ENCODE measurements around the gene TLL2.
"Not testable (repeated sequence)": the region's sequence is repeated elsewhere in the genome, so short reads cannot be mapped to it uniquely, and the experiment has no call there.

The TLL2 gene

DNA sequence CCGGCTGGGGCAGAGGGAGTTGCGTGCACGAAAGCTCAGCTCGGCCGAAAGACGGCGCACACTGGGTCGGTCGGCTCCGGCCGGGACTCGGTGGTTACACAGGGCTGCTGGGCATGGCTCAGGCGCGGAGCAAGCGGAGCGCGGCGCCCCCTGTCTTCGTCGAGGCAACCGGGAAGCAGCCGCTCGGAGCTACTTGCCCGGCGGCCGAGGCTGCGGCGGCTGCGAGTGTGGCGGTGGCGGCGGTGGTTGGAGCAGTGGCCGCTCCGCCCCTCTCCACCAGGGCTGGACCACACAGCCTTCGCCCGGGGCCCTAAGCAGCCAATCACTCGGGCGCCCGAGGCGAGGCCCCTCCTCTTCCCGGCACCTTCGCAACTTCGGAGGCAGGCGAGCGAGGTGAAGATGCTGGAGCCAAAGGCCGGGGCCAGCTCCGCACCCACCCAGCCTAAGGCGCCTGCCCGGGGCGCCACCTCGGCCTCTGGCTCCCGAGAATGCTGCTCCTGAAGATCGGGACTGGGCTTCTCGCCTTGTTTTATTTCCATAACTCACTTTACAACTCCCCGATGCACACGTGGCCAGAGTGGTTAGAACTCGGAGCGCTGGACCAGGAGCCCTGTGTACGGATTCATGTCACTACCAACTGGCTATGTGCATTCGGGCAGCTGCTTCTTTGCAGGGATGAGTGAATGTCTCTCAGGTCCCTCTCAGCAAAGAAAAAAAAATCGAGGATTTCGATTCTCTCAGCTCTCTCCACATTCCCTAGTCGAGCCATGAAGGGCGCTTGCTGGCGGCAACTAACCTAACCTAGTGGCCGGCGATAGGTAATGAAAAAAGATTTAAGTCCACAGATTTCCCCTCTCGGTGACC, at the start of gene TLL2:
Gene TLL2, minus strand, starts transcription at position 229 of the 864 bp plus-strand sequence. CDS start 241 bp downstream, outside the sequence.
- in situ Hi-C loops (cut with HindIII; ENCODE audit: low pct_ligation_motif_present, low pct_unique_long_range_greater_than_20kb, low sequenced_read_pairs), result no loop called here
- DNase-seq, result peak; percentile 95

DNA sequence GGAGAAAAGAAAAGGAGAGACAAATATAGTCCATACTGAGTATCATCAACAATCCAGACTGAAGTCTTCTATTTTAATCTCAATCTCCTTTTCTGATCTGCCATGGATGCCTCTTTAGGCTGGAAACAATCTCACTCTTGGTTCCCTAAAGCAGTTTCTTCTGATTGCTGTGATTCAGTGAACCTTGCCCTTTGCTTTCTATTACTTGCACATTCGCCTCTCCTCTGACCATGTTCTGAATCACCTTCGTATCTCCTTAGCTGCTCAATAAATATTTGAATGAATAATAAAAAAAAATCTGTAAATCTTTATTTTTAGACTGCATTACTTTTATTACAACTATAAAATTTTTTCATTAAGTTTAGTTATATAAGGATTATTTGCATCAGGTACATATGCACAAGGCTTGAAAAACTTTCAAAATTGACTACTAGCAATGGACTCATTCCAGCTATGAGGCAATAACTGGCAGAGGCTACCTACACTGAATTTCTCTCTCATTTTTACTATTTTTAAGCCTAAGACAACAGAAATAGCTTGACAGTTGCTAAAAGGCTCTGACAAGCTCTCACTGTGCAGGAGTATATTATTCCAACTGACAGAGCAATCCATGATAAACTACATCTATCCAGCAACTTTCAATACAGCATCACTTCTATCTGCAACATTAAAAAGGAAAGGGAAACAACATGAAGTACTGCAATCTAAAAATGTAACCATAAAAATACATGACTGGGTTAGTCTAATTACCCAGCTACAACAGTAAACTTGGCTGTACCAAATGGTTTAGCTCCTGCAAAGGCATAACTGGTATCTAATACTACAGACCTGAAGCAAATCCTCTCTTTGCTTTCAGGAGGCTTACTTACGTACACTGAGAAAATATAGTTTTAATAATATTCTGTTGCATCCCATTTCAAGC, 47.5 kb upstream of the TLL2 start:
- no peak for DNase-seq
- in situ Hi-C loops (cut with HindIII; ENCODE audit: low pct_ligation_motif_present, low pct_unique_long_range_greater_than_20kb, low sequenced_read_pairs), result no loop called here

DNA sequence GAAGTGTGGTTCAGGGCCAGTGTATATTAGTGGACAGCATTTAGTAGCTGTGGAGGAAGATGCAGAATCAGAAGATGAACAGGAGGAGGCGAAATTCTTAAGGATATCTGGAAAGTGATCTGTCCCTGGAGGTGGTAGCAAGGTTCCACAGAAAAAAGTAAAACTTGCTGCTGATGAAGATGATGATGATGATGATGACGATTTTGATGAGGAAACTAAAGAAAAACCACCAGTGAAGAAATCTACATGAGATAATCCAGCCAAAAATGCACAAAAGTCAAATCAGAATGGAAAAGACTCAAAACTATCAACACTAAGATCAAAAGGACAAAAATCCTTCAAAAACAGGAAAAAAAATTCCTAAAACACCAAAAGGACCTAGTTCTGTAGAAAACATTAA, 46.8 kb upstream of the TLL2 start:
- no peak for DNase-seq
- in situ Hi-C loops (cut with HindIII; ENCODE audit: low pct_ligation_motif_present, low pct_unique_long_range_greater_than_20kb, low sequenced_read_pairs), result no loop called here

DNA sequence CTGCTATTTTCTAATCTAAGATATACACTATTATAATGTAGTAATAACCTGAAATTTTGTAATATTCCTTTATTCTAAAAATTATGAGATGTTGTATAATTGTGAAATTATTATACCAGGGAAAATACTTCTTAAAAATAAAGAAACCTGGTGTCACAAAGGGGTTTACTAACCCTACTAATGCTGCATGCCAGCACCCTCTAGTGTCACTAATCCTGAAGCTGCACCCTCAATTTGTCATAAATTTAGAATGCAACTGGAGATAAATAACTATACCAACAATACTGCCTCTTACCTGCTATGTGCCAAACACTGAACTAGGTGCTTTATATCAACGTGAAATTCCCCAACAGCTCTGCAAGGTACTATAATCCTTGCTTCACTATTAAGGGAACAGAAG, 42.3 kb upstream of the TLL2 start:
- in situ Hi-C loops (cut with HindIII; ENCODE audit: low pct_ligation_motif_present, low pct_unique_long_range_greater_than_20kb, low sequenced_read_pairs), result no loop called here
- DNase-seq, result peak; percentile 53

- in situ Hi-C loops (cut with HindIII; ENCODE audit: low pct_ligation_motif_present, low pct_unique_long_range_greater_than_20kb, low sequenced_read_pairs), result no loop called here
- no peak for DNase-seq
These were observed 41.6 kb upstream of the TLL2 start for GRCh38 chr10:96555330-96555729.

- no peak for DNase-seq
- in situ Hi-C loops (cut with HindIII; ENCODE audit: low pct_ligation_motif_present, low pct_unique_long_range_greater_than_20kb, low sequenced_read_pairs), result no loop called here
These were observed 34.9 kb upstream of the TLL2 start for GRCh38 chr10:96548589-96548988.

- DNase-seq; in situ Hi-C loops (cut with HindIII; ENCODE audit: low pct_ligation_motif_present, low pct_unique_long_range_greater_than_20kb, low sequenced_read_pairs): not testable (repeated sequence)
These were observed 31.8 kb upstream of the TLL2 start for GRCh38 chr10:96545558-96545957.

- no peak for DNase-seq
- in situ Hi-C loops (cut with HindIII; ENCODE audit: low pct_ligation_motif_present, low pct_unique_long_range_greater_than_20kb, low sequenced_read_pairs), result no loop called here
These were observed 28.2 kb upstream of the TLL2 start for GRCh38 chr10:96541921-96542320.

- no peak for DNase-seq
- in situ Hi-C loops (cut with HindIII; ENCODE audit: low pct_ligation_motif_present, low pct_unique_long_range_greater_than_20kb, low sequenced_read_pairs), result no loop called here
These were observed 26.5 kb upstream of the TLL2 start for GRCh38 chr10:96540240-96540639.

GRCh38 chr10:96538683-96539082, 25.0 kb upstream of the TLL2 start:
- DNase-seq, result no peak
- in situ Hi-C loops (cut with HindIII; ENCODE audit: low pct_ligation_motif_present, low pct_unique_long_range_greater_than_20kb, low sequenced_read_pairs), result no loop called here

DNA sequence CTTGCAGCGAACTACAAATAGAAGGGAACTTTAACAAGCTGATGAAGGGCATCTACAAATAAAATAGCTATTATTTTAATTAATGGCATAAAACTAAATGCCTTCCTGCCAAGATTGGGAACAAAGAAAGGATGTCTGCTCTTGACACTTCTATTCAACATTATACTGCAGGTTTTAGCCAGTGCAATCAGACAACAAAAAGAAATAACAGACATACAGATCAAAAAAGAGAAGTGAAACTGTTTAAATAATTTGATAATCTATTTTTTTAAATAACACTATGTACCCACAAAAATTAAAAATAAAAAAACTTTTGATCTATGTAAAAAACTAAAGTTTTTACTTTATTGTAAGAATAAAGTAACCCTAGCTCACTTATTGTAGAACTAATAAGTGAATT, 22.4 kb upstream of the TLL2 start:
- no peak for DNase-seq
- in situ Hi-C loops (cut with HindIII; ENCODE audit: low pct_ligation_motif_present, low pct_unique_long_range_greater_than_20kb, low sequenced_read_pairs), result no loop called here

DNA sequence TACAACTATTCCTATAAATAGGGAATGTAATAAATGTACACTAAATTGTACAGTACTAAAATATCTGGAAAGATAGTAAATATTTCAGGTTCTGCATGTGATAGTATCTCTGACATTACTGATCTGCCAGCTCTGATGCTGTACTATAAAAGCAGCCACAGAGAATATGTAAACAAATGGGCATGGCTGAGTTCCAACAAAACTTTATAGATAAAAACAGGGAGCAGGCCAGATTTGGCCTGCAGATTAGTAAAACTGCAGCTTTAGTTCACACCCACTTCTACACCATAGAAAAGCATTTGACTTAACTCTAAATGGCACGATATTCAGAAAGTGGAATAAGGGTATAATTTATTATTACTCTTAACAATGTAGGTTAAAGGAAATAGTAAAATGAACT, 18.8 kb upstream of the TLL2 start:
- in situ Hi-C loops (cut with HindIII; ENCODE audit: low pct_ligation_motif_present, low pct_unique_long_range_greater_than_20kb, low sequenced_read_pairs), result no loop called here
- DNase-seq, result no peak

- in situ Hi-C loops (cut with HindIII; ENCODE audit: low pct_ligation_motif_present, low pct_unique_long_range_greater_than_20kb, low sequenced_read_pairs), result no loop called here
- DNase-seq, result no peak
These were observed 16.0 kb upstream of the TLL2 start for GRCh38 chr10:96529634-96530279.

DNA sequence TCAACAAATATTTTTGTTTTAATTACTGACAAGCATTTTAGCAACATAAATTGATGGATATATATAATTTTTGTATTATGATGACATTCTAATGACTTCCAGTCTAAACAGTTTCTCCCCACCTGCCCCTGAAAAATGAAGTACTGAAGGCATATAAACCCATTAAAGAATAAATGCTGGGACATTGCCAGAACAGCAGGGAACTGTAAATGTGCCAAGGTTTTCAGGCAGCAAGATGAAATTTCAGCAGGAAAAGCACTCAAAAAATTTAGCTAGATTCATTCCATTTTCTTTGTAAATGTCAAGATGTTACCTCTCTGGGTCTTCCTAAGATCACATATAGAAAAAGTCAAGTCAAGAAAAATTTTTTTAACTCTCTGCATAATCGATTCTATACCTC, 11.0 kb upstream of the TLL2 start:
- no peak for DNase-seq
- in situ Hi-C loops (cut with HindIII; ENCODE audit: low pct_ligation_motif_present, low pct_unique_long_range_greater_than_20kb, low sequenced_read_pairs), result no loop called here

DNA sequence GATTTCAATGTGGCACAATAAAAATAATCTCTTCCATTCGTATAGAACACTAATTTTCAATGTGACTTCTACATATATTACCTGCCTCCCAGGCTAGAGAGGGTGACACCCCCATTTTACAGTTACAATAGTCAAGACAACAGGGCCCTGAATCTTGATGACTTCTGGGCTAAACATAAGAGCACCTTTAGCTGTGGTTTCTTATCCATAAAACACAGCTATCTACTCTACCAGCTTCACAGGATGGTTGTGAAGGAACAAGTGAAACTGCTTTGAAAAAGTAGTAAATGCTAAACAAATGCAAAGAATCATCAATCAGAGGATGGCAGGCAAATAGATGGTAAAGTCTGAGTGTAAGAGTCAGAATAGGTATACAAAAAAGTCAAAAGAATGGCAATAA, 3.6 kb upstream of the TLL2 start:
- DNase-seq, result no peak
- in situ Hi-C loops (cut with HindIII; ENCODE audit: low pct_ligation_motif_present, low pct_unique_long_range_greater_than_20kb, low sequenced_read_pairs), result no loop called here

- DNase-seq, result no peak
- in situ Hi-C loops (cut with HindIII; ENCODE audit: low pct_ligation_motif_present, low pct_unique_long_range_greater_than_20kb, low sequenced_read_pairs), result no loop called here
These were observed 2.6 kb upstream of the TLL2 start for GRCh38 chr10:96516337-96516736.

DNA sequence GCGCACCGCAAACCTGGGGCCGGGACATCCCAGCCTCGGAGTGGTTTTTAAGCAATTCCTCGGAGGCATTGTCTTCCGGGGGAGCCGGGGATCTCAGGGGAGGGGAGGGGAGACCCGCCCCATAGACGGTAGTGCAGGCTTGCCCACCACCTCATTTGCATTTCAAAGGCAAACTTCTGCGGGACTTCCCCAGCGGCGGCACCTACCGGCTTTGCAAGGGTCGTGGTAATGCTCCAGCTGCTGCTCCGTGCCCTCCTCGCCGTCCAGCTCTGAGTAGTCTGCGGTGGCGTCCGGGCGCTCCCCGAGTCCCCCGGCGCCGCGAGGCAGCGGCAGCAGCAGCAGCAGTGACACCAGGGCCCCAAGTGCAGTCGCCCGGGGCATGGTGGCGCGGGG, 425 bp downstream of the TLL2 start:
- in situ Hi-C loops (cut with HindIII; ENCODE audit: low pct_ligation_motif_present, low pct_unique_long_range_greater_than_20kb, low sequenced_read_pairs), result no loop called here
- no peak for DNase-seq

- in situ Hi-C loops (cut with HindIII; ENCODE audit: low pct_ligation_motif_present, low pct_unique_long_range_greater_than_20kb, low sequenced_read_pairs), result no loop called here
These were observed 1.0 kb downstream of the TLL2 start for GRCh38 chr10:96512524-96513304.

More at GRCh38 chr10:96512524-96513304, 1.0 kb downstream of the TLL2 start:
- DNase-seq, result peak; percentile 70

All from ACHN (cell line).